Rectal smooth muscle tissue (tissue), 1 donor: ENCODE measurements around the gene HPS6.
A peak's percentile ranks its signal among the peaks of the same experiment; 100 is the strongest.

ENCODE experiments used
- H3K27ac ChIP-seq: one replicate; pipeline ENCODE4 v1.7.0; 2013; ENCODE audit warnings: low read depth, low read length, inconsistent platforms
- H3K27me3 ChIP-seq: one replicate; pipeline ENCODE4 v1.7.0; 2013; ENCODE audit warnings: low read length; ENCODE audit not compliant: control insufficient read depth, insufficient read depth
- H3K36me3 ChIP-seq: one replicate; pipeline ENCODE4 v1.7.0; 2013; ENCODE audit warnings: low read length; ENCODE audit not compliant: control insufficient read depth, insufficient read depth
- H3K4me1 ChIP-seq: one replicate; pipeline ENCODE4 v1.7.0; 2013; ENCODE audit warnings: low read length; ENCODE audit not compliant: control insufficient read depth, insufficient read depth
- H3K4me3 ChIP-seq: one replicate; pipeline ENCODE4 v1.7.0; 2013; ENCODE audit warnings: low read length
- H3K9ac ChIP-seq: one replicate; pipeline ENCODE4 v1.7.0; 2013; ENCODE audit warnings: low read length

HPS6 gene

GRCh38 chr10:102113956-102114857 lies 49.1 kb downstream of the HPS6 start:
- Histone ChIP-seq H3K9ac (peak overlapping the region; percentile 27), H3K27me3 (no peaks in the 10 kb centered on the region), H3K4me3 (peak overlapping the region; percentile 75), H3K36me3 (peaks cover 20% of the 10 kb centered on the region), H3K4me1 (peaks cover 32% of the 10 kb centered on the region), H3K27ac (no peak overlapping the region)

DNA sequence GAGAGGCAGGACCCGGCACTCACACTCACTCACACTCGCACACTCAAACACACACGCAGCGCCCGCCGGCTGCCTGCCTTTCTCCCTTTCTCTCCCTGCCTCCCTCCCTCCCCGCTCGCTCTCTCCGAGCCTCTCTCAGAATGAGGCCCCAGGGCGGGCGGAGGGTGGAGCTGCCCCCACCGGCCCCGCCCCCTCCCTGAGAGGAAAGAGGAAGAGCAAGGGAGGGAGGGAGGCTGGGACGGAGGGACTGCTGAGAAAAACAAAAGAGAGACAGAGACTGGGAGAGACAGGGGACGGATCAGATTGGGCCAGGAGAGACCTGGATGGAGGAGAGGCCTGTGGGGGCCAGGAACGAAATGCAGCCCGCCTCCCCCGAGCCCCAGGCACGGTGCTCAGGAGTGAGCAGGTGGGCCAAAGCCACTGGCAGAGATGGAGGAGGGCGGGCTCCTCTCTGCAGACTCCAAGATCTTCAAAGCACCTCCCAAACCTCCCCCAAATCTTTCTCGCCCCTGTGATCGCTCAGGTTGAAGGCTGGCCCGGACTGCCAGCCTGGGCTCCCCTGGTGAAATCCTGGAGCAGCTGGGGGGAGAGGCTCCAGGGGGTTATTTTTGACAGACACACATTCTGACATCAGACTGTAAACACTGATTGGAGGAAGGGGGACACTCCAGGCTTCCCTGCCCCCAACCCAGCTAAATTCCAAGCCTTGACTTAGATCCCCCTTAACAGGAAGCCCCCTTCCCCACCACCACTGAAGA lies 49.9 kb downstream of the HPS6 start:
- H3K36me3 ChIP-seq, result peaks cover 12% of the 10 kb centered on the region
- no peak overlapping the region for H3K9ac ChIP-seq
- peaks cover 32% of the 10 kb centered on the region for H3K4me1 ChIP-seq

DNA sequence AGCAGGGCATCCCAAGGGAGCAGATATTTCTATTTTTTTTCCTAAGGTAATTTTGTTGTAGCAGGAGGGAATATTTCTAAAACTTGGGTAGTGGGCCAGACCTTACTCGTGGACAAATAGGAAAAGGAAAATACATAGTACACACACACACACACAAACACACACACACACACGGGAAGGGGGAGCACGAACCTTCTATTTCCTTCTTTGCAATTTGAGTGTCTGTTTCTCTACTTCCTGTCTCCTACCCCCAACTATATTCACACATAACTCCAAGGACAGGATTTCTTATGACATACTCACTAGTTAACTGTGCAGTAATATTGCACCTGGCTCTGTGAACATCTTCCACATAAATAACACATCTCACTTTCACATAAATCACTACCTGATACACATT lies 50.6 kb downstream of the HPS6 start:
- H3K4me1 ChIP-seq, result peaks cover 32% of the 10 kb centered on the region
- H3K9ac ChIP-seq, result no peak overlapping the region
- H3K27me3 ChIP-seq, result no peaks in the 10 kb centered on the region
- peak overlapping the region; percentile 100 for H3K27ac ChIP-seq
- H3K36me3 ChIP-seq, result peaks cover 5% of the 10 kb centered on the region
- H3K4me3 ChIP-seq, result peak overlapping the region; percentile 69

More for the DNA sequence above, 49.9 kb downstream of the HPS6 start:
- Histone ChIP-seq H3K27me3 (no peaks in the 10 kb centered on the region), H3K27ac (peak overlapping the region; percentile 100), H3K4me3 (peak overlapping the region; percentile 69)

GRCh38 chr10:102116656-102117055 lies 51.5 kb downstream of the HPS6 start:
- Histone ChIP-seq H3K4me1 (peaks cover 33% of the 10 kb centered on the region), H3K27me3 (no peaks in the 10 kb centered on the region), H3K4me3 (peak overlapping the region; percentile 94), H3K36me3 (no peaks in the 10 kb centered on the region), H3K27ac (peak overlapping the region; percentile 100), H3K9ac (no peak overlapping the region)
